Measurements from ENCODE around the gene HIVEP3. TPM values are rescaled to one million over a fixed set of nuclear protein-coding genes. Genes with fewer than 3 reads are reported as not detected.

HIVEP3 gene
- total RNA-seq, 4 donors from 2014 or later, result 4.2 to 6.5 (median 4.7) TPM

GRCh38 chr1:41830726-41831125, 88.0 kb downstream of the HIVEP3 start:
- no peak for DNase-seq (ENCODE audit: low spot score in 2 of 2)
- H3K4me3 ChIP-seq, result no peak overlapping the region
- WGBS, 2 donors, result 85 to 90% methylated on average over 3 of the region's 3 CpGs
- H3K27ac ChIP-seq, result no peak overlapping the region
- TF ChIP-seq EP300 (IDR thresholded peaks at IDR 0.05) (no peak), POLR2A (IDR thresholded peaks at IDR 0.05) (no peak), CTCF (IDR thresholded peaks at IDR 0.05) (no peak)
- no peaks in the 10 kb centered on the region for H3K9me3 ChIP-seq
- H3K27me3 ChIP-seq, result no peaks in the 10 kb centered on the region
- no peaks in the 10 kb centered on the region for H3K36me3 ChIP-seq
- peaks cover 0 to 27% (median 4%) of the 10 kb centered on the region in 4 donors for H3K4me1 ChIP-seq

GRCh38 chr1:41827991-41828570, 90.6 kb downstream of the HIVEP3 start:
- Histone ChIP-seq H3K4me1 (peaks cover 0 to 49% (median 16%) of the 10 kb centered on the region in 4 donors), H3K27me3 (no peaks in the 10 kb centered on the region), H3K27ac (no peak overlapping the region), H3K9me3 (no peaks in the 10 kb centered on the region), H3K36me3 (no peaks in the 10 kb centered on the region), H3K4me3 (no peak overlapping the region)
- WGBS, 2 donors, result 46 to 62% methylated on average over 4 of the region's 4 CpGs
- TF ChIP-seq POLR2A (IDR thresholded peaks at IDR 0.05), result no peak
- no peak for DNase-seq (ENCODE audit: low spot score in 2 of 2)

- no peaks in the 10 kb centered on the region for H3K9me3 ChIP-seq
- peaks cover 0 to 50% (median 15%) of the 10 kb centered on the region in 4 donors for H3K4me1 ChIP-seq
- no peak for DNase-seq (ENCODE audit: low spot score in 2 of 2)
- TF ChIP-seq CTCF (IDR thresholded peaks at IDR 0.05), result no peak
- TF ChIP-seq EP300 (IDR thresholded peaks at IDR 0.05), result peak in 1 of 2 donors; percentile 31
- no peak overlapping the region for H3K4me3 ChIP-seq
- WGBS, 2 donors, result 26 to 31% methylated on average over 4 of the region's 4 CpGs
- H3K36me3 ChIP-seq, result no peaks in the 10 kb centered on the region
- peak overlapping the region in 2 of 4 donors; percentile 54 to 62 for H3K27ac ChIP-seq
- no peaks in the 10 kb centered on the region for H3K27me3 ChIP-seq
These were observed 95.3 kb downstream of the HIVEP3 start for GRCh38 chr1:41823471-41823870.

GRCh38 chr1:41822866-41823265, 95.9 kb downstream of the HIVEP3 start:
- H3K27ac ChIP-seq, result peak overlapping the region in 2 of 4 donors; percentile 54 to 62
- H3K4me1 ChIP-seq, result peaks cover 0 to 45% (median 15%) of the 10 kb centered on the region in 4 donors
- H3K4me3 ChIP-seq, result no peak overlapping the region
- H3K9me3 ChIP-seq, result no peaks in the 10 kb centered on the region
- no peak for TF ChIP-seq EP300 (IDR thresholded peaks at IDR 0.05)
- TF ChIP-seq POLR2A (IDR thresholded peaks at IDR 0.05), result no peak
- TF ChIP-seq CTCF (IDR thresholded peaks at IDR 0.05), result no peak
- no peaks in the 10 kb centered on the region for H3K36me3 ChIP-seq
- no peaks in the 10 kb centered on the region for H3K27me3 ChIP-seq
- WGBS, 2 donors, result 73 to 75% methylated on average over 3 of the region's 3 CpGs
- no peak for DNase-seq (ENCODE audit: low spot score in 2 of 2)

GRCh38 chr1:41819843-41820242, 98.9 kb downstream of the HIVEP3 start:
- Histone ChIP-seq H3K4me3 (no peak overlapping the region), H3K36me3 (no peaks in the 10 kb centered on the region)
- 91 to 97% methylated on average over 1 of the region's 1 CpG for WGBS, 2 donors

More at GRCh38 chr1:41819843-41820242, 98.9 kb downstream of the HIVEP3 start:
- Histone ChIP-seq H3K4me1 (peaks cover 0 to 29% (median 14%) of the 10 kb centered on the region in 4 donors), H3K27me3 (no peaks in the 10 kb centered on the region), H3K9me3 (no peaks in the 10 kb centered on the region), H3K27ac (no peak overlapping the region)
- TF ChIP-seq POLR2A (IDR thresholded peaks at IDR 0.05) (no peak), CTCF (IDR thresholded peaks at IDR 0.05) (no peak), EP300 (IDR thresholded peaks at IDR 0.05) (no peak)
- DNase-seq (ENCODE audit: low spot score in 2 of 2), result no peak

Measured in tibial nerve (tissue), 4 donors.